Activated CD4-positive, alpha-beta T cell treated with anti-CD3 and anti-CD28 coated beads for 48 hours (primary cell): ENCODE results near the gene GAGE10.

Source experiments
- DNase-seq: peaks from one replicate; pipeline ENCODE4 v3.0.0-alpha.2; 2020

The GAGE10 gene, protein sequence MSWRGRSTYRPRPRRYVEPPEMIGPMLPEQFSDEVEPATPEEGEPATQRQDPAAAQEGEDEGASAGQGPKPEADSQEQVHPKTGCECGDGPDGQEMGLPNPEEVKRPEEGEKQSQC

GRCh38 chrX:49303346-49303745 lies at the start of gene GAGE10:
Gene GAGE10, plus strand, starts transcription at chrX:49303646. Its CDS starts 1,214 bp downstream, at chrX:49304860.
- DNase-seq: no peak

- DNase-seq: no peak
Observed at GRCh38 chrX:49254639-49255038, 48.8 kb upstream of the GAGE10 start.

- DNase-seq: no peak
Observed at GRCh38 chrX:49256268-49256995, 47.0 kb upstream of the GAGE10 start.

- DNase-seq: no peak
Observed at GRCh38 chrX:49257074-49257790, 46.2 kb upstream of the GAGE10 start.

DNA sequence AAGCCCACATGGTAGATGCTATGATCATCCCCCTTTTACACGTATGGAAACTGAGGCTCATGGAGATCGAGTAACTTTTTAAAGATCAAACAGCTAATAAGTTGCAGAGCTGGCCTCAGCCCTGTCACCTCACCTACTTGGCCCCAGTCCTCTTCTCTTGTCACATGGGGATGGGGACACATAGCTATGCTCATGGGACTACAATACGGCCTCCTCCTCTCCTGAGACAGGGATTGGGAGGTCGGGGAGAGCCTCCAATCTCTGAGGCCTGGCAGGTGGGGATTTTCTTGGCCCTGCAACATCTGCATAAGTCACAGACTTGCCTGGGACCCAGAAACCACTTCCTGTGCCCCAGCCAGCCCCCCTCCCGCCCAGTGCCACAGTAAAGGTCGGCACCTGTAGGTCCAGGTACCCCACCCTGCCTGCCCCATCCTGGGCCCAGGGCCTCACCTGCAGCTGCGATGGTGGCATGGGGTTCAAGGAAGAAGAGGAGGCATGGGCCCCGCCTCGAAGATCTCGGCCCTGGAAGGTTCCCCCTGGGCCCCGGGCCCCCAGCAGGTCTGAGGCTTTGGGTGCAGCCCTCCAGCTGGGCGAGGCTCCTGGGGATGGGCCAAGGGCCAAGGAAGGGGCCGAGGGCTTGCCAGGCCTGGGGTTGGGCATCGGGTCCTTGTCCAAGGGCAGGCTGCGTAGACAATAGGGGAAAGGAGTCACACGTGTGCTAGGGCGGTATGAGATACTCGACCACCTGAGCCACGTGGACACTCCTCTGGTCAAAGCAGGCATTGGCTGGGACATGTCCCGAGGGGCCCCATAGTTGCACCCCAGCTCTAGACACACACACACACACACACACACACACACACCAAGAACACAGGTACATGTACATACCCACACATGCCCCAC lies 45.3 kb upstream of the GAGE10 start:
- DNase-seq: peak; percentile 34

DNA sequence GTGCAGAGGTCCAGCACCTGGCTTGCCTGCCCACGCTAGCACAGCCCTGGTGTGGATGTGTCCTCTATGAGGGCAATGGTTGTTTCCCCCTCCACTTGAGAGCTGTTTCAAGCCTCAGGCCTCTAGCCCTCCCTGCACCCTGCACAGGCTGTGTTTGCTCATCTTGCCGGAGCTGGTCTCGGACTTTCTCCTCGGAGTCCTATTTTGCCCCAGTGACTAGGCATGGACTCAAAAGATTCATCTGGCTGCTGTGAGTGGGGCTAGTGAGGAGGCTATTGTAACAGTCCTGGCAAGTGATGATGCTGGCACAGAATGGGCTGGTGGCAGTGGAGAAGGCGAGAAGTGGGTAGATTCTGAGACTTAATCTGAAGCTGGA lies 44.7 kb upstream of the GAGE10 start:
- DNase-seq: no peak

DNA sequence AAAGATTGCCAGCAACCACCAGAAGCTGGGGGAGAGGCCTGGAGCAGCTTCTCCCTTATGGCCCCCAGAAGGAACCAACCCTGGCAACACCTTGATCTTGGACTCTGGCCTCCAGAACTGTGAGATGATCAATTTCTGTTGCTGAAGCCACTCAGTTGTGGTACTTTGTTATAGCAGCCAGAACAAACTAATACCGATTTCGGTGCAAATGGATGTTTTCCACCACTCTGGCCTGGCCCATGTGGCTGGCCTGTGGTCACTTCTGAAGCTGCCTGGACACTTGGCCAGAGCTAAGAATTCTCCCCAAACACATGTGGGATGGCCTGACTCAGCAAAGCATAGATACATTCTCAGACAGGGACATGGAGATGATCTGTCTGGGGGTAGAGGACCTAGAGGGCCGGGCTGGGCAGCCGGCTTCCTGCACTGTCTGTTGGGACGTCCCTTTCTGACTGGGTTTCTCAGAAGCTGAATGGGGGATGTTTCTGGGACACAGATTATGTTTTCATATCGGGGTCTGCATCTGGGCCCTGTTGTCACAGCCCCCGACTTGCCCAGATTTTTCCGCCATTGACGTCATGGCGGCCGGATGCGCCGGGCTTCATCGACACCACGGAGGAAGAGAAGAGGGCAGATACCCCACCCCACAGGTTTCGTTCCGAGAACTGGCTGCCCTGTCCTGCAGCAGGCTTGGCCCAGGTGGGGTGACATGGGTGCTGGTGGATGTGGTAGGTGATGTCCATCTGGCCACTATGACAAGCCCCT lies 43.0 kb upstream of the GAGE10 start:
- no peak for DNase-seq

DNA sequence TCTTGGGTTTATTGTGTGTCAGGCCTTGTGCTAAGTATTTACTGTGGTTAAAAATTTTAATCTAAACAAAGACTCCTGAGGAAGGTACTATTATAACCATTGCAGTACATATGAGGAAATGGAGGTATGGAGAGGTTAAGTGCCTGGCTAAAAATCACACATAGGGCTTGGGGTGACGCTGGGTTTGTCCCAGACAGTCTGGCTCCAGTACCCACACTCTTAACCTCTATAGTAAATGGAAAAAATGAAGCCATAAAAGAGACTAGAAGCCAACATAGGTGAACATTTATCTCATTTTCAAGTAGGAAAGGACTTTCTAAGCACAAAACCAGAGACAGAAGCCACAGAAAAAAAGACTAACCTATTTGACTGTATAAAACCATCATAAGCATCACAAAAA lies 40.8 kb upstream of the GAGE10 start:
- DNase-seq: no peak

GRCh38 chrX:49263631-49264030 lies 39.8 kb upstream of the GAGE10 start:
- no peak for DNase-seq

DNA sequence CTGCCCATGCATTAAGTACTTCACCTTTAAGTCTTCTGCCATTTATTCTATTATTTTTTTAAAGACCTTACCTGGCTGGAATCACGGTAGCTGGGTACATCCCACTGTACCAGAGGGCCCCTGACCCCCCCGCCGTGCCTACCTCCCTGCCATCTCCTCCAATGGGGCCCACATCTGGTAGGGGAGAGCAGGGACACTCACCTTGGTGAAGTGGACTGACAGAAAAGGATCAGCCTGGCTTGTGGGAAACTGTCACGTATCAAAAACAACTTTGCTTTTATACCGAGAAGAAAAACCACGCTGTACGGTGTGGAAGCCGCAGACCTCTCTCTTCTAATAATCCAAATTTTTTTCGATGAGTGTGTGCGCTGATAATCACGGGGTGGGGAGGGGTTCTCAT lies 39.0 kb upstream of the GAGE10 start, which contains the start of gene FOXP3:
FOXP3 (minus strand) TSS at position 251 of the 400 bp plus-strand sequence. CDS start 6,205 bp downstream, outside the sequence.
- no peak for DNase-seq

DNA sequence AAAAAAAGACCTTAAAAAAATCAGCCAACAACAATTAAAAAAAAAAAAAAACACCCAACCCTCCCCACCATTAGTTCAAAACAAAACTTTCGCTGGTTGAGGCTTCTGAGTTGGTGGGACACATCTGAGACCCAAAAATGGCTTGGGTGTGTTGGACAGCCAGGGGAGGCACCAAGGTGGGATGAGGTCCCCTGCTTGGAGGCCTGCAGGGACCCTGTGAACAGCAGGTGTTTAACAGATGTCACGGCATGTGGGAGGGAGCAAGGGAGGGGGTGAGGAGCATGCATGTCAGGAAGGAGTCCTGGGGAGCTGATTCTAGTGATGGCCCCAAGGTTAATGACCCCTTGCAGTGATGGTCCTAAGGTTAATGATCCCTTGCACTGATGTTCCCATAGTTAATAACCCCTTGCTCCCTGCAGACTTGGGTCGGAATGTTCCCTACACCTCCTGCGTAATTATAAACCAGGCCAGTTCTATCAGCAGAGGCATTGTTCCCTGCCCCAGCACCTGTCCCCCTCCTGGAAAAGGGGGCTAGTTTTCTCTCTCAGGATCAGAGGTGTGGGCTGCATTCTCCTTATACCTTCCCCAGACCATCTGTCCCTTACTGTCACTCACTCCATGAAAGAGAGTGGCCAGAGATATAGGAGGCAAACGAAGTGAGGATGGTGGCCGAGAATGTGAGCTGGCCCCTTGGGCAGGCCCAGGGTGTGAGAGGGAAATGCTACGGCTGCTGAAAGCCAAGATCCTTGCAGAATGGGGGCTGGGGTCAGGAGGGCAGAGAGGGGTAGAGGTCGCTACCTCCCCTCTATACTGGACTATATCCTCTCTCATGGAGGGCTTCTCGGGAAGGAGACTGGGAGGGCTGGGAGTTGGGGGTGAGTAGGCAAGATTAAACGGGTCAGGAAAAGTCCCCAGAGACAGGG lies 36.7 kb upstream of the GAGE10 start:
- DNase-seq: no peak

GRCh38 chrX:49268702-49269009 lies 34.8 kb upstream of the GAGE10 start:
- no peak for DNase-seq

- DNase-seq: peak; percentile 96
Observed at GRCh38 chrX:49269010-49269766, 34.3 kb upstream of the GAGE10 start.

DNA sequence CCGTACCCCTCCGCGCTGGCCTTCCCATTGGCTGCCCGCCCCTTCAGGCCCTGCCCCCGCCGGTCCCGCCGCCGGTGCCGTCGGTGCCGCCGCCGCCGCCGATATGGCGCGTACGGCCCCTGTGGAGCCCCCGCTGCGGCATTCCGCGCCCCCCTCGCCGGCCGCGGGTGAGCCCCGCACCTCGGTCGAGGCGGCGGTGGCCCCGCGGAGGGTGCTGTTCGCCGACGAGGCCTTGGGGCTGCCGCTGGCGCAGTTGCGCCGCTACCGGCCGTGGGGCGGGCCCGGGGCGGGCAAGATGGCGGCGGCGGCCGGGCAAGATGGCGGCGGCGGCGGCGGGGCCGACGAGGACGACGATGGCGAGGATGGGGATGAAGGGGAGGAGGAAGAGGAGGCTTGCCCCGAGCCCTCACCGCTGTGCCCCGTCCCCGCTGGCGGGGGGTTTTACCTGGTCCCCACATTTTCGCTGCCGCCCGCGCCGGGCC lies 33.6 kb upstream of the GAGE10 start, which contains the start of gene PPP1R3F:
PPP1R3F (plus strand) TSS at position 27 of the 482 bp plus-strand sequence; CDS start at position 104, 77 bp downstream.
- DNase-seq: no peak

DNA sequence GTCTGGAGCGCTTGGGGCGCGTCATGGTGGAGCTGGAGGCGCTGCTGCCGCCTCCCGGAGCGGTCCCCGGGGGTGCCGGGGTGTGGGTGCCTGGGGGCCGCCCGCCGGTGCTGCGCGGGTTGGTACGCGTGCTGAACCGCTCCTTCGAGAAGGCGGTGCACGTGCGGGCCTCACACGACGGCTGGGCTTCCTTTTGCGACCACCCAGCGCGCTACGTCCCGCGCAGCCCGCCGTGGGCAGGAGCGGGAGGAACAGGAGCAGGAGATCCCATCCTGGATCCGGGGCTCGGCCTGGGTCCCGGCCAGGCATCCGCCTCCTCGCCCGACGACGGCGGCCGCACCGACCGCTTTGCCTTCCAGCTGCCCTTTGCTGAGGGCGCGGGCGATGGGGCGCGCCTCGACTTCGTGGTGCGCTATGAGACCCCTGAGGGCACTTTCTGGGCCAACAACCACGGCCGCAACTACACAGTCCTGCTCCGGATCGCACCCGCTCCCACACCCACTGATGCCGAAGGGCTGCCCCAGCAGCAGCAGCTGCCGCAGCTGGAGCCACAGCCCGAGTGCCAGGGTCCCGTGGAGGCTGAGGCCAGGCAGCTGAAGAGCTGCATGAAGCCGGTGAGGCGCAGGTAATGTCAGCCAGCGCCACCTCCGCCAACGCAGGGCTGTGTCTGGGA lies 33.1 kb upstream of the GAGE10 start:
- DNase-seq: no peak

GRCh38 chrX:49271341-49271740 lies 32.1 kb upstream of the GAGE10 start:
- DNase-seq: peak; percentile 31

DNA sequence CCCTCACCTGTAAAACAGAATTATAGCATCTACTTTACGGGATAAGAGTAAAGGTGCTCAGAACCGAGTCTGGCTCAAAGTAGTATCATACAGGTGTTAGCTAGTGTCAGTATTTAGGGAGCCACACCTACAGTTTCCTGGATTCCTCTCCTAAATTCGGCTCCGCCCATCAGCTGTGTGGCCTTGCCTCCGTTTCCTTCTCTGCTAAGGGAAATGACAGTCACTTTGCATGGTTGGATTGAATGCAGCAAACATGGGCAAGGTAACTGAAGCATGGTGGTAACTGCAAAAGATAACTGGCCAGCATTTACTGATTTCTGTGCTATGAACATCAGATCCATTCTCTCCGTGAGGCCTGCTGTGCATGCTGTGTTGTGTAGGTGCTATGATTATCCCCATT lies 31.0 kb upstream of the GAGE10 start:
- DNase-seq: no peak

- peak; percentile 62 for DNase-seq
Observed at GRCh38 chrX:49273181-49273727, 30.2 kb upstream of the GAGE10 start.

DNA sequence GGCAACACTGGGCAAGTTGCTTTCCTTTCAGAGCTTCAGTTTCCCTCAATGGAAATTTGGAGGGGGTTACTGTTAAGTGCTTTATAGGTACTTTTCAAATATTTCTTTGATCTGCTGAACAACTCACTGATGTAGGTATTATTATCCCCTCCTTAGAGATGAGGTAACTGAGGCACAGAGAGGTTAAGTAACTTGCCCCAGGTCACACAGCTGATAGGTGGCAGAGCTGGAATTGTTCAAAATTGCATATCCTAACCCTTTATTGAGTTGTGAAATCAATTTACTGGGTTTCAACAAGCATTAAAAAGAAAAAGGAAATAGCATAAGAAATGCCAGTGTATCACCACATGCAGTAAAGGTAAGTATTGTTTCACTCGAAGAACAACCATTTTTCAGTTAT lies 27.2 kb upstream of the GAGE10 start:
- DNase-seq: no peak
